Measurements from ENCODE around the gene LAIR1.

GRCh38 chr19:54333586-54334298, 31.0 kb downstream of the LAIR1 start:
- TF ChIP-seq, protein P1, sequence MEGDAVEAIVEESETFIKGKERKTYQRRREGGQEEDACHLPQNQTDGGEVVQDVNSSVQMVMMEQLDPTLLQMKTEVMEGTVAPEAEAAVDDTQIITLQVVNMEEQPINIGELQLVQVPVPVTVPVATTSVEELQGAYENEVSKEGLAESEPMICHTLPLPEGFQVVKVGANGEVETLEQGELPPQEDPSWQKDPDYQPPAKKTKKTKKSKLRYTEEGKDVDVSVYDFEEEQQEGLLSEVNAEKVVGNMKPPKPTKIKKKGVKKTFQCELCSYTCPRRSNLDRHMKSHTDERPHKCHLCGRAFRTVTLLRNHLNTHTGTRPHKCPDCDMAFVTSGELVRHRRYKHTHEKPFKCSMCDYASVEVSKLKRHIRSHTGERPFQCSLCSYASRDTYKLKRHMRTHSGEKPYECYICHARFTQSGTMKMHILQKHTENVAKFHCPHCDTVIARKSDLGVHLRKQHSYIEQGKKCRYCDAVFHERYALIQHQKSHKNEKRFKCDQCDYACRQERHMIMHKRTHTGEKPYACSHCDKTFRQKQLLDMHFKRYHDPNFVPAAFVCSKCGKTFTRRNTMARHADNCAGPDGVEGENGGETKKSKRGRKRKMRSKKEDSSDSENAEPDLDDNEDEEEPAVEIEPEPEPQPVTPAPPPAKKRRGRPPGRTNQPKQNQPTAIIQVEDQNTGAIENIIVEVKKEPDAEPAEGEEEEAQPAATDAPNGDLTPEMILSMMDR (conservative IDR thresholded peaks at IDR 0.05) = no peak
- TF ChIP-seq EZH2 (IDR thresholded peaks at IDR 0.05; ENCODE audit: low read depth) = no peak

Measured in PC-9 (cell line).